ENCODE data around the gene ADORA2A.

The ADORA2A gene

GRCh38 chr22:24453853-24454252 lies 26.5 kb downstream of the ADORA2A start:
- no peak for DNase-seq (ENCODE audit: low spot score)

- no peak for DNase-seq (ENCODE audit: low spot score)
These were observed 27.6 kb downstream of the ADORA2A start for GRCh38 chr22:24455039-24455438.

GRCh38 chr22:24455751-24456426 lies 28.5 kb downstream of the ADORA2A start:
- DNase-seq (ENCODE audit: low spot score) = no peak

DNA sequence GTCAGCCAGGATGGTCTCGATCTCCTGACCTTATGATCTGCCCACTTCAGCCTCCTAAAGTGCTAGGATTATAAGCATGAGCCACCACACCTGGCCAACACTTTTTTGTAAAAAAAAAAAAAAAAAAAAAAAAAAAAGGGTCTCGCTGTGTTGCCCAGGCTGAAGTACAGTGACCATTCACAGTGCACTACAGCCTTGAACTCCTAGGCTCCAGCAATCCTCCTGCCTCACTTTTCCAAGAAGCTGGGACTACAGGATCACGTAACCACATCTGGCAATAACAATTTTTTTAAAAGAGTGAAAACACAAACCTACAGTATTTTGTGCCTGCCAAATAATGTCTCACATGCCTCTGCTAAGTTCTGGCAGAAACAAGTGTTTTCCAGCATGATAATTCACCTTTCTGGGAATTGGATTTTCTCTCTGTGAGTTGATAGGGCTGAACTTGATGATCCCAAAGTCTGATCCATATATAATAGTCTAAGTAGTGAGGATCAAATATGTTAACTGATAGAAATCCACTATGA lies 30.6 kb downstream of the ADORA2A start:
- no peak for DNase-seq (ENCODE audit: low spot score)

DNA sequence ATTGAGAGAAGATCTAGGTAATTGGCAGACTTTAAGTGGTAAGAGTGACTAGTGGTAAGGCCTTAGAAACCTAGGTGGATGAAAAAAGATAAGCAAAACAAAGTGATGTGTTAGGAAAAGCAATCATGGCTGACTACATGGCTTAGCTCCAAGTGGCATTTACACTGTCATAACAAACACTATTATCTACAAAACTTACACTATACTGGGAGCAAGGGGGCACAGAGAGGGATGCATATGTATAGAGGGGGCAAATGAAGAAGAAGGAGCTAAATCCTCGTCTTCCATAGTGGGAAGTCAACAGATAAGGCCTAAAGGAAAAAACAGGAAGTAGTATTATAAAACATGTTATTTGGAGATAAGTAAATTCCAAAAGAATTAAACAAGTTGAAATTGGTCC lies 32.5 kb downstream of the ADORA2A start:
- no peak for DNase-seq (ENCODE audit: low spot score)

DNA sequence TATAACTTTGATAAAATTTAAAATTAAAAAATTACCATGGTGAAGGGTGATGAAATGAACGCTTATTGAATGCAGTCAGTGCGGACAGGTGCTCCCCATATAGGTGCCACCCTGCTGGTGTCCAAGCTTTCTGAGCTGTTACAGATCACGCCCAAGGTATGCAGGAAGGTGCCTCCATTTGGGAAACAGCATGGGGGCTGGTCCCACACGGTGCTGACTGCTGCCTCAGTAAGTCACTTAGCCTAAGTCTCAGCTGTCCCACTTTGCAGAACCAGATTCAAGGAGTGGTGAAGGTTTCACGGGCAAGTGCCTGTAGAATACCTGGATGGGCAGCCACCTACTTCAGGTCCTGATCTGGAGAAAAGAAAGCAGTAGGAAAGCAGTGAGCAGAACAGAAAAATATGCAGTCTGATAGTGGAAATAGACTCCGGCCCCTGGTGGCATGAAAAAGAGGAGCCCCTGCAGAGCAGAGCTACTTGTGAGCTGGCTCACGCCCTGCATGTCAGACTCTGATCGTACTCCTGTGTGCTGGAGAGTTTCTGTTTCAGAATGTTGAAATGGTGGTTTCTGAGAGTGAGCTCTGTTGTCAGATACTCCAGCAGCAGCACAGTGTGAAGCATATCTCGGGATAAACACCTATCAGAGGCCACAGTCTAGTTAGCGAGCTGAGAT lies 33.2 kb downstream of the ADORA2A start:
- DNase-seq (ENCODE audit: low spot score) = no peak

- peak; percentile 38 for DNase-seq (ENCODE audit: low spot score)
These were observed 35.8 kb downstream of the ADORA2A start for GRCh38 chr22:24463071-24463760.

DNA sequence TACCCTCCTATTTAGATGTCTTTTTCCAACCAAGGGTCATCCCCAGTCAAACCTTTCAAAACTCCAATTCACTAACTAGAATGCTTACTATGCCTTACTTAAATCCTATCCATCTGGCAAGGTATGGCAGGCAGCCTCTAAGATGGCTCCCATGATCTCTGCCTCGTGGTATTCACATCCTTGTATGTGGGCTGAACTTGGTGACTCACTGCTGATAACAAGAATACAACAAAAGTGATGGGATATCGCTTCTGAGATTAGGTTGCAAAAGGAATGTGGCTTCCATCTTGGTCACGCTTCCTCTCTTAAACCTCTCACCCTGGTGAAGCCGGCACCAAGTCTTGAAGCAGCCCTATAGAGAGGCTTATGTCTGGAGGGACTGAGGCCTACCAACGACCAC lies 38.2 kb downstream of the ADORA2A start:
- DNase-seq (ENCODE audit: low spot score) = no peak

DNA sequence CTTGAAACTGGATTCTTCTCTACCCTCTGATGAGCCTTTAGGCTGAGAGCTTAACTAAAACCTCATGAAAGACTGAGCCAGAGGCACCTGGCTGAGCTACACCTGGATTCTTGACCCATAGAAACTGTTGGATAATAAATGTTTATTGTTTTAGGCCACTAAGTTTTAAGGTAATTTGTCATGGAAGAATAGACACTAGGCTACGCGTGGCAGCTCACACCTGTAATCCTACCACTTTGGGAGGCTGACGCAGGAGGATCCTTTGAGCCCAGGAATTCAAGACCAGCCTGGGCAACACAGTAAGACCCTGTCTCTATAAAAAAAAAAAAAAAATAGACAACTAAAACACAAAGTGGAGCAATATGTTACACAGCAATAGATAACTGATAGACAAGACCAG lies 38.6 kb downstream of the ADORA2A start:
- DNase-seq (ENCODE audit: low spot score) = no peak

DNA sequence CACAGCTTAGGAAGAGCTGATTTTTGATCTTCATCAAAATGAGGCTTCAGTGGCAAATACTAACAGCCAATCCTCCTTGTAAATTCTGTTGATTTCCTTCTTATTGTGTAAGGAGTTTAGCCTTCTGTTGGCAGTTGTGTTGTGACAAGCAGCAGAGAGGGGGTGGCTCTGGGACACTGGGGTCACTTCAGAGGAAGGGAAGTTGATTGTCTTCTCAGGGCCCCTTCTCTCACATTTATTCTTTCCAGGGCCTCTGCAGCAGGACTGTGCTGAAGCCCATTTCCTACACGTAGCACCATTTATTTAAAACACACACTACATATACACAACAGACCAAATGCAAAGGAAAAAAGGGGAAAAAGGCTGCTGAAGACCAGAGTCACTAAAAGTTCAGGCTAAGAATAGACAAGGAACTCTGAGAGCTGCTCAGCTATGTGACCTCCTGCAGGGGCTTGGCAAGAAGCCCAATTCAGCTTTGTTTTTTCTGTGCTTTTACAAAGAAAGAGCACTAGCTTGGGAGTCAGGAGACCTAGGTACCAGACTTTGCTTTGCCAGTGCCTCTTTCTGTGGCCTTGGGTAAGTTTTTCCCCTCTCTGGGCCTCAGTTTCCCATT lies 39.4 kb downstream of the ADORA2A start:
- DNase-seq (ENCODE audit: low spot score) = no peak

DNA sequence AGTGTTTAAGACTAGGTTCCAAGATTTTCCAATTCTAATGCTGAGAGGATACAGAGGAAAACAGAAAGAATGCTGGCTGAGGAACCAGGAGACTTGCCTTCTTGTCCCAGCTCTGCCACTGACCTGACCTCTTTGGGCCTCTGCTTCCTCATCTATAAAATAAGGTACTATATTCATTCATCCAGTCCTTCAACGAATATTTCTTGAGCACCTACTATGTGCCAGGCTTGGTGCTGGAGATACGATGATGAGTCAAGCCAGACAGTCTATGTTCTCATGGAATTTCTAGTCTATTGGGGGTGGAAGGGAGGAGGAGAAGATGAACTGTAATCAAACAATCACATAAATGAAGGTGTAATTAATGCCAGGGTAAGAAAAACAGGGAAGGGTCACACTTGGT lies 39.9 kb downstream of the ADORA2A start:
- no peak for DNase-seq (ENCODE audit: low spot score)

DNA sequence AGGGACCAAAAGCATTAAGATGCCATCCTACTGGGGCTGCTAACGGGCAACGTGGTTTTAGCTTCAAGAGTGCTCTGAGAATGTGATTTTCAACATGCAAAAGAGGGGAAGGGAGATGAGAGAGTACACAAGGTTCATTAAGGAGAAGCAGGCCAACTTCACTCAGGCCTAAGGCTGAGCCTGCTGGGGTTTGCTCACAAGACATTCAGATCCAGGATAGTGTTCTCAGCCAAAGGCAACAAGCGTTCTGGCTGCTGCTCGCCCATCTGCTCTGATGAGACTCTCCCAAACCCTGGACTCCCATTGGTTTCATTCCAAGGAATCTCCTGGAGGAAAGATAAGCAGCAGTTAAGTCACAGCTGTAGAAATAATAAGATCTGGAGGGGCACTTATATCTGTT lies 44.2 kb downstream of the ADORA2A start:
- DNase-seq (ENCODE audit: low spot score) = no peak

DNA sequence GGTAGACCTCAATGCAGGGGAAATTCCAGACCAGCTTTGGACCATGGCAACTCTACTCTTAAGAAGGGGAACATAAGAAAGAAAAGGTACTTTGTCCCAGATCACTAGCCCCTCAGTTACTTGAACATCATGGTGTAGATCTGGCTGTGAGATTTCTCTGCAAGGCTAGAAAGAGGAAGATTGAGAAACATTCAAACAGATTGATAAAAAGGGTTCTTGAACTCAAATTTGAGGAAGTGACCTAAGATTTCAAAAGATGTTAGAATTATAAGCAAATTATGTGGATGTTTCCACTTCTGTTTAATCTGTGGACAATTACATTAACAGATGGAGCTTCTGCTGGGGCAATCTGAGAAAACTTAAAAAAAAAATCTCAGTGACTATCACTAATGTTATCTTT lies 45.9 kb downstream of the ADORA2A start:
- no peak for DNase-seq (ENCODE audit: low spot score)

GRCh38 chr22:24474221-24474620 lies 46.8 kb downstream of the ADORA2A start:
- no peak for DNase-seq (ENCODE audit: low spot score)

- no peak for DNase-seq (ENCODE audit: low spot score)
These were observed 47.4 kb downstream of the ADORA2A start for GRCh38 chr22:24474649-24475255.

- no peak for DNase-seq (ENCODE audit: low spot score)
These were observed 54.2 kb downstream of the ADORA2A start for GRCh38 chr22:24481641-24482040.

- no peak for DNase-seq (ENCODE audit: low spot score)
These were observed 55.2 kb downstream of the ADORA2A start for GRCh38 chr22:24482575-24482974.

GRCh38 chr22:24482998-24483397 lies 55.6 kb downstream of the ADORA2A start:
- DNase-seq (ENCODE audit: low spot score) = no peak

GRCh38 chr22:24483976-24484545 lies 56.7 kb downstream of the ADORA2A start:
- no peak for DNase-seq (ENCODE audit: low spot score)

DNA sequence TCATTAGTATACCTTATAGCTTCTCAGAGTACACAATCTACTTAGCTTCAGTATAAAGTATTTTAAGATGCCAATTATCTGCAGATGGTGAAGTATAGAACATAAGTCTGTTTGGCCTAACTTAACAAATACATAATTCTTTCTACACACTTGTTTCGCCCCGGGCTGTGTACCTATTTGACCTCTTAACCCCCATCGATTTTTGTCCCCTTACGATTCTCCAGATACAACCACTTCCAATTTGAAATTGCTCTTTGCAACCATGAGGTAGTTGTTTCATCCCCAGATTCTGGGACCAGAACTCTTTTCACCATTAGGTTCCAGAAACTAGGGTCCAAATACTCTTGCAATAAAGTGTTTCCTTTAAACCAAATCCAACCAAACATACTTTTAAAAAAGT lies 57.8 kb downstream of the ADORA2A start:
- DNase-seq (ENCODE audit: low spot score) = no peak

DNA sequence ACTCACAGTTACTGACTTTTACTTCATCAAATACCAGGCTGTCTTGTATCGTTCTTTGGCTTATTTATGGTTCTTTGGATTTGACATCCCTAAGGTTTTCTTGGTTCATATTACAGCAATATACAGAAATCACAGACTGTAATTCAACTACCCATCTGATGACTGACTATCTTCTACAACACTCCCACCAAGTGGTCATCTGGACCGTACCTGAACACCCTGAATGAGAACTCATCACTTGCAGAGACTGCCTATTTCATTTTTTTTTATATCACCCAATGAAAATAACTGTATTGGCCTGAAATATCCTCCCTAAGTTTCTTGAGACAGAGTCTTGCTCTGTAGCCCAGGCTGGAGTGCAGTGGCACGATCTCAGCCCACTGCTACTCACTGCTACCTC lies 58.2 kb downstream of the ADORA2A start:
- DNase-seq (ENCODE audit: low spot score) = no peak

DNA sequence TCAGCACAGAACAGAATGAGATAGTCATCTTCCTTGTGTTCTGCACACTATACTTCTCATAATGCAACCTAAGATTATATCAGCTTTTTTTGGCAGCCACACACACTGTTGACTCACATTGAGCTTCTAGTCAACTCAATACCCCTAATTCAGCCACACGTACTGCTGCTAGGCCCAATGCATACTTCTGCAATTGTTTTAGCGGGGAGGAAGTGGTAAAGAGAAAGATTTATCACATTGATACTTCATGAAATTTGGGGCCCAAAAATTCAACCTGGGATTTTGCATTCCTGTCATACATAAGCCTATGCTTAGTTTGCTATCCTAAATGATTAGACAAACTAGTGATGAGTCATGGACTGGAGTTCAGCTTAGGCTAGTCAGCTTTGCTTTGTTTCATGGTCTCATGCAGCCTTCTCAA lies 59.1 kb downstream of the ADORA2A start:
- DNase-seq (ENCODE audit: low spot score) = no peak
